ENCODE results near the gene RPIA.
"Not testable (repeated sequence)": the region's sequence is repeated elsewhere in the genome, so short reads cannot be mapped to it uniquely, and the experiment has no call there.

RPIA gene

GRCh38 chr2:88764141-88764849 is 72.8 kb downstream of the RPIA start:
- no peak overlapping the region for H3K4me3 ChIP-seq (ENCODE audit: low read depth in 1 of 2, low read length in 2 of 2)
- no peaks in the 10 kb centered on the region for H3K4me1 ChIP-seq (ENCODE audit: control insufficient read depth in 1 of 2, insufficient read depth in 2 of 2, low read length in 2 of 2)
- H3K27me3 ChIP-seq (ENCODE audit: control insufficient read depth in 1 of 2, insufficient read depth in 2 of 2, low read length in 2 of 2) = peaks cover 0 to 16% of the 10 kb centered on the region in 2 donors
- no peaks in the 10 kb centered on the region for H3K36me3 ChIP-seq (ENCODE audit: control insufficient read depth in 1 of 2, insufficient read depth in 2 of 2, low read length in 2 of 2)
- no peak overlapping the region for H3K27ac ChIP-seq (ENCODE audit: low read depth, low read length)
- no peak overlapping the region for H3K9ac ChIP-seq (ENCODE audit: low read depth in 1 of 2, low read length in 2 of 2)
- H3K9me3 ChIP-seq (ENCODE audit: control insufficient read depth in 1 of 2, low read length in 2 of 2) = peaks cover 0 to 2% of the 10 kb centered on the region in 2 donors

- peaks cover 0 to 16% of the 10 kb centered on the region in 2 donors for H3K27me3 ChIP-seq (ENCODE audit: control insufficient read depth in 1 of 2, insufficient read depth in 2 of 2, low read length in 2 of 2)
- no peak overlapping the region for H3K4me3 ChIP-seq (ENCODE audit: low read depth in 1 of 2, low read length in 2 of 2)
- H3K9ac ChIP-seq (ENCODE audit: low read depth in 1 of 2, low read length in 2 of 2) = no peak overlapping the region
- no peak overlapping the region for H3K27ac ChIP-seq (ENCODE audit: low read depth, low read length)
- peaks cover 0 to 2% of the 10 kb centered on the region in 2 donors for H3K9me3 ChIP-seq (ENCODE audit: control insufficient read depth in 1 of 2, low read length in 2 of 2)
- H3K36me3 ChIP-seq (ENCODE audit: control insufficient read depth in 1 of 2, insufficient read depth in 2 of 2, low read length in 2 of 2) = no peaks in the 10 kb centered on the region
- H3K4me1 ChIP-seq (ENCODE audit: control insufficient read depth in 1 of 2, insufficient read depth in 2 of 2, low read length in 2 of 2) = no peaks in the 10 kb centered on the region
Observed at GRCh38 chr2:88764850-88765153, 73.3 kb downstream of the RPIA start.

GRCh38 chr2:88765154-88765888 is 73.8 kb downstream of the RPIA start:
- no peak overlapping the region for H3K27ac ChIP-seq (ENCODE audit: low read depth, low read length)
- H3K27me3 ChIP-seq (ENCODE audit: control insufficient read depth in 1 of 2, insufficient read depth in 2 of 2, low read length in 2 of 2) = peaks cover 0 to 16% of the 10 kb centered on the region in 2 donors
- no peaks in the 10 kb centered on the region for H3K4me1 ChIP-seq (ENCODE audit: control insufficient read depth in 1 of 2, insufficient read depth in 2 of 2, low read length in 2 of 2)
- H3K9ac ChIP-seq (ENCODE audit: low read depth in 1 of 2, low read length in 2 of 2) = no peak overlapping the region
- H3K36me3 ChIP-seq (ENCODE audit: control insufficient read depth in 1 of 2, insufficient read depth in 2 of 2, low read length in 2 of 2) = no peaks in the 10 kb centered on the region
- H3K4me3 ChIP-seq (ENCODE audit: low read depth in 1 of 2, low read length in 2 of 2) = peak overlapping the region; percentile 29 to 37
- H3K9me3 ChIP-seq (ENCODE audit: control insufficient read depth in 1 of 2, low read length in 2 of 2) = peaks cover 0 to 2% of the 10 kb centered on the region in 2 donors

GRCh38 chr2:88765889-88766481 is 74.5 kb downstream of the RPIA start:
- not testable (repeated sequence) for H3K9me3 ChIP-seq (ENCODE audit: control insufficient read depth in 1 of 2, low read length in 2 of 2); H3K4me1 ChIP-seq (ENCODE audit: control insufficient read depth in 1 of 2, insufficient read depth in 2 of 2, low read length in 2 of 2); H3K36me3 ChIP-seq (ENCODE audit: control insufficient read depth in 1 of 2, insufficient read depth in 2 of 2, low read length in 2 of 2); H3K27ac ChIP-seq (ENCODE audit: low read depth, low read length); H3K9ac ChIP-seq (ENCODE audit: low read depth in 1 of 2, low read length in 2 of 2)
- H3K27me3 ChIP-seq (ENCODE audit: control insufficient read depth in 1 of 2, insufficient read depth in 2 of 2, low read length in 2 of 2) = peaks cover 0 to 16% of the 10 kb centered on the region in 2 donors
- H3K4me3 ChIP-seq (ENCODE audit: low read depth in 1 of 2, low read length in 2 of 2) = peak overlapping the region; percentile 29 to 37

GRCh38 chr2:88770016-88770415 is 78.5 kb downstream of the RPIA start:
- no peaks in the 10 kb centered on the region for H3K4me1 ChIP-seq (ENCODE audit: control insufficient read depth in 1 of 2, insufficient read depth in 2 of 2, low read length in 2 of 2)
- peaks cover 0 to 6% of the 10 kb centered on the region in 2 donors for H3K27me3 ChIP-seq (ENCODE audit: control insufficient read depth in 1 of 2, insufficient read depth in 2 of 2, low read length in 2 of 2)
- H3K27ac ChIP-seq (ENCODE audit: low read depth, low read length) = no peak overlapping the region
- H3K9me3 ChIP-seq (ENCODE audit: control insufficient read depth in 1 of 2, low read length in 2 of 2) = no peaks in the 10 kb centered on the region
- no peak overlapping the region for H3K4me3 ChIP-seq (ENCODE audit: low read depth in 1 of 2, low read length in 2 of 2)
- no peak overlapping the region for H3K9ac ChIP-seq (ENCODE audit: low read depth in 1 of 2, low read length in 2 of 2)
- H3K36me3 ChIP-seq (ENCODE audit: control insufficient read depth in 1 of 2, insufficient read depth in 2 of 2, low read length in 2 of 2) = no peaks in the 10 kb centered on the region

- not testable (repeated sequence) for H3K4me3 ChIP-seq (ENCODE audit: low read depth in 1 of 2, low read length in 2 of 2); H3K9me3 ChIP-seq (ENCODE audit: control insufficient read depth in 1 of 2, low read length in 2 of 2); H3K36me3 ChIP-seq (ENCODE audit: control insufficient read depth in 1 of 2, insufficient read depth in 2 of 2, low read length in 2 of 2)
Observed at GRCh38 chr2:88773233-88774028, 82.0 kb downstream of the RPIA start.

GRCh38 chr2:88789213-88789612 is 97.7 kb downstream of the RPIA start:
- H3K27me3 ChIP-seq (ENCODE audit: control insufficient read depth in 1 of 2, insufficient read depth in 2 of 2, low read length in 2 of 2); H3K9me3 ChIP-seq (ENCODE audit: control insufficient read depth in 1 of 2, low read length in 2 of 2); H3K9ac ChIP-seq (ENCODE audit: low read depth in 1 of 2, low read length in 2 of 2); H3K27ac ChIP-seq (ENCODE audit: low read depth, low read length); H3K36me3 ChIP-seq (ENCODE audit: control insufficient read depth in 1 of 2, insufficient read depth in 2 of 2, low read length in 2 of 2); H3K4me3 ChIP-seq (ENCODE audit: low read depth in 1 of 2, low read length in 2 of 2); H3K4me1 ChIP-seq (ENCODE audit: control insufficient read depth in 1 of 2, insufficient read depth in 2 of 2, low read length in 2 of 2): not testable (repeated sequence)

More at GRCh38 chr2:88773233-88774028, 82.0 kb downstream of the RPIA start:
- H3K9ac ChIP-seq (ENCODE audit: low read depth in 1 of 2, low read length in 2 of 2); H3K4me1 ChIP-seq (ENCODE audit: control insufficient read depth in 1 of 2, insufficient read depth in 2 of 2, low read length in 2 of 2); H3K27ac ChIP-seq (ENCODE audit: low read depth, low read length); H3K27me3 ChIP-seq (ENCODE audit: control insufficient read depth in 1 of 2, insufficient read depth in 2 of 2, low read length in 2 of 2): not testable (repeated sequence)

GRCh38 chr2:88795932-88796331 is 104.5 kb downstream of the RPIA start:
- not testable (repeated sequence) for H3K27me3 ChIP-seq (ENCODE audit: control insufficient read depth in 1 of 2, insufficient read depth in 2 of 2, low read length in 2 of 2); H3K9me3 ChIP-seq (ENCODE audit: control insufficient read depth in 1 of 2, low read length in 2 of 2); H3K9ac ChIP-seq (ENCODE audit: low read depth in 1 of 2, low read length in 2 of 2); H3K27ac ChIP-seq (ENCODE audit: low read depth, low read length); H3K36me3 ChIP-seq (ENCODE audit: control insufficient read depth in 1 of 2, insufficient read depth in 2 of 2, low read length in 2 of 2); H3K4me1 ChIP-seq (ENCODE audit: control insufficient read depth in 1 of 2, insufficient read depth in 2 of 2, low read length in 2 of 2); H3K4me3 ChIP-seq (ENCODE audit: low read depth in 1 of 2, low read length in 2 of 2)

GRCh38 chr2:88796523-88796922 is 105.0 kb downstream of the RPIA start:
- H3K36me3 ChIP-seq (ENCODE audit: control insufficient read depth in 1 of 2, insufficient read depth in 2 of 2, low read length in 2 of 2); H3K4me3 ChIP-seq (ENCODE audit: low read depth in 1 of 2, low read length in 2 of 2); H3K9ac ChIP-seq (ENCODE audit: low read depth in 1 of 2, low read length in 2 of 2); H3K4me1 ChIP-seq (ENCODE audit: control insufficient read depth in 1 of 2, insufficient read depth in 2 of 2, low read length in 2 of 2); H3K27ac ChIP-seq (ENCODE audit: low read depth, low read length); H3K27me3 ChIP-seq (ENCODE audit: control insufficient read depth in 1 of 2, insufficient read depth in 2 of 2, low read length in 2 of 2); H3K9me3 ChIP-seq (ENCODE audit: control insufficient read depth in 1 of 2, low read length in 2 of 2): not testable (repeated sequence)

GRCh38 chr2:88797164-88797563 is 105.7 kb downstream of the RPIA start:
- not testable (repeated sequence) for H3K4me1 ChIP-seq (ENCODE audit: control insufficient read depth in 1 of 2, insufficient read depth in 2 of 2, low read length in 2 of 2)

More at GRCh38 chr2:88797164-88797563, 105.7 kb downstream of the RPIA start:
- H3K4me3 ChIP-seq (ENCODE audit: low read depth in 1 of 2, low read length in 2 of 2); H3K27ac ChIP-seq (ENCODE audit: low read depth, low read length); H3K36me3 ChIP-seq (ENCODE audit: control insufficient read depth in 1 of 2, insufficient read depth in 2 of 2, low read length in 2 of 2); H3K9me3 ChIP-seq (ENCODE audit: control insufficient read depth in 1 of 2, low read length in 2 of 2); H3K9ac ChIP-seq (ENCODE audit: low read depth in 1 of 2, low read length in 2 of 2); H3K27me3 ChIP-seq (ENCODE audit: control insufficient read depth in 1 of 2, insufficient read depth in 2 of 2, low read length in 2 of 2): not testable (repeated sequence)
